DND-41 (cell line): ENCODE data around the gene CUBN.

Experiments used
- EZH2 ChIP-seq: IDR thresholded peaks from 3 replicates; pipeline ENCODE4 v1.6.1; 2012; ENCODE audit warnings: borderline replicate concordance, low read depth, mild to moderate bottlenecking, moderate library complexity, low read length, inconsistent platforms; ENCODE audit not compliant: severe bottlenecking
- TF ChIP-seq, protein P1 (sequence below): IDR thresholded peaks from 2 replicates; pipeline ENCODE4 v1.5.1; 2012; ENCODE audit warnings: borderline replicate concordance, low read length, moderate library complexity, mild to moderate bottlenecking; ENCODE audit not compliant: poor library complexity, severe bottlenecking; ENCODE audit errors: extremely low read depth

DNA sequence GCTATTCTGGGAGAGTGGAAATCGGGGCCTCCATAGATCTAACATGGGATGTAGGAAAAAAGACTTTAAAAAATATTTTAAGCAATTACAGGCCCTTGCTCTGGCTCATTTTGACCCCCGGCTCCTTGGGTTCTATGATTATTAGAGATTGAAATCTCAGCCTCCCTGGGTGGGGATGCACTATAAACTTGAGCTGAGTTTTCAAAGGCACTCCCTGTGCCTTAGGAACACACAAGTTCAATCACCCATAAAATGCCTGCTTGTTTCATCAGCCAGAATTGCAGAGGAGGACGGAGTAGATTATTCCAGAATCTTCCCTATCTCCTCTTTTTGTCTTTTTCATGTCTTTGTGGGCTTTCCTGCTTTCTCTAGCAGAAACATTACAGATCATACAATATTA is 145.4 kb downstream of the CUBN start:
- TF ChIP-seq, protein P1, sequence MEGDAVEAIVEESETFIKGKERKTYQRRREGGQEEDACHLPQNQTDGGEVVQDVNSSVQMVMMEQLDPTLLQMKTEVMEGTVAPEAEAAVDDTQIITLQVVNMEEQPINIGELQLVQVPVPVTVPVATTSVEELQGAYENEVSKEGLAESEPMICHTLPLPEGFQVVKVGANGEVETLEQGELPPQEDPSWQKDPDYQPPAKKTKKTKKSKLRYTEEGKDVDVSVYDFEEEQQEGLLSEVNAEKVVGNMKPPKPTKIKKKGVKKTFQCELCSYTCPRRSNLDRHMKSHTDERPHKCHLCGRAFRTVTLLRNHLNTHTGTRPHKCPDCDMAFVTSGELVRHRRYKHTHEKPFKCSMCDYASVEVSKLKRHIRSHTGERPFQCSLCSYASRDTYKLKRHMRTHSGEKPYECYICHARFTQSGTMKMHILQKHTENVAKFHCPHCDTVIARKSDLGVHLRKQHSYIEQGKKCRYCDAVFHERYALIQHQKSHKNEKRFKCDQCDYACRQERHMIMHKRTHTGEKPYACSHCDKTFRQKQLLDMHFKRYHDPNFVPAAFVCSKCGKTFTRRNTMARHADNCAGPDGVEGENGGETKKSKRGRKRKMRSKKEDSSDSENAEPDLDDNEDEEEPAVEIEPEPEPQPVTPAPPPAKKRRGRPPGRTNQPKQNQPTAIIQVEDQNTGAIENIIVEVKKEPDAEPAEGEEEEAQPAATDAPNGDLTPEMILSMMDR = no peak
- TF ChIP-seq EZH2 = no peak
